LNCaP clone FGC (cell line): ENCODE data around the gene FOXA1.
A peak's percentile ranks its signal among the peaks of the same experiment; 100 is the strongest.

ENCODE experiments used
- DNase-seq: peaks from one replicate; pipeline ENCODE4 v3.0.0-alpha.2; 2011; ENCODE audit warnings: low read depth
- H3K4me3 ChIP-seq: 2 replicates; pipeline ENCODE4 v1.5.1; 2011; ENCODE audit warnings: mild to moderate bottlenecking, low read depth, low read length, control low read depth
- CTCF ChIP-seq: IDR thresholded peaks from 2 replicates; pipeline ENCODE4 v1.5.1; 2012; ENCODE audit warnings: mild to moderate bottlenecking; ENCODE audit not compliant: control insufficient read depth, insufficient read depth; ENCODE audit errors: extremely low read depth

Gene FOXA1

GRCh38 chr14:37598747-37599506 lies 3.9 kb upstream of the FOXA1 start:
- DNase-seq: no peak
- no peak for TF ChIP-seq CTCF
- H3K4me3 ChIP-seq: peak overlapping the region; percentile 69

- peak overlapping the region; percentile 69 for H3K4me3 ChIP-seq
- no peak for DNase-seq
- no peak for TF ChIP-seq CTCF
These were observed 3.1 kb upstream of the FOXA1 start for GRCh38 chr14:37597914-37598746.

- DNase-seq: no peak
- peak; percentile 41 for TF ChIP-seq CTCF
These were observed 2.5 kb upstream of the FOXA1 start for GRCh38 chr14:37597538-37597913.

GRCh38 chr14:37596790-37597472 lies 1.9 kb upstream of the FOXA1 start:
- no peak for DNase-seq
- no peak for TF ChIP-seq CTCF
- peak overlapping the region; percentile 69 for H3K4me3 ChIP-seq

More at GRCh38 chr14:37597538-37597913, 2.5 kb upstream of the FOXA1 start:
- H3K4me3 ChIP-seq: peak overlapping the region; percentile 69

GRCh38 chr14:37595809-37596621 lies 966 bp upstream of the FOXA1 start:
- peak overlapping the region; percentile 69 for H3K4me3 ChIP-seq
- peak; percentile 77 for DNase-seq
- no peak for TF ChIP-seq CTCF
